Measurements from ENCODE around the gene DMPK. TPM values are rescaled to one million over a fixed set of nuclear protein-coding genes. Genes with fewer than 3 reads are reported as not detected.
"Not testable (repeated sequence)": the region's sequence is repeated elsewhere in the genome, so short reads cannot be mapped to it uniquely, and the experiment has no call there.

DMPK gene
- total RNA-seq, 1 donor = 46.5 TPM

- DNase-seq (ENCODE audit: low read depth) = no peak
- no peak overlapping the region for H3K4me3 ChIP-seq (ENCODE audit: low read depth, low read length)
- TF ChIP-seq, protein P1, sequence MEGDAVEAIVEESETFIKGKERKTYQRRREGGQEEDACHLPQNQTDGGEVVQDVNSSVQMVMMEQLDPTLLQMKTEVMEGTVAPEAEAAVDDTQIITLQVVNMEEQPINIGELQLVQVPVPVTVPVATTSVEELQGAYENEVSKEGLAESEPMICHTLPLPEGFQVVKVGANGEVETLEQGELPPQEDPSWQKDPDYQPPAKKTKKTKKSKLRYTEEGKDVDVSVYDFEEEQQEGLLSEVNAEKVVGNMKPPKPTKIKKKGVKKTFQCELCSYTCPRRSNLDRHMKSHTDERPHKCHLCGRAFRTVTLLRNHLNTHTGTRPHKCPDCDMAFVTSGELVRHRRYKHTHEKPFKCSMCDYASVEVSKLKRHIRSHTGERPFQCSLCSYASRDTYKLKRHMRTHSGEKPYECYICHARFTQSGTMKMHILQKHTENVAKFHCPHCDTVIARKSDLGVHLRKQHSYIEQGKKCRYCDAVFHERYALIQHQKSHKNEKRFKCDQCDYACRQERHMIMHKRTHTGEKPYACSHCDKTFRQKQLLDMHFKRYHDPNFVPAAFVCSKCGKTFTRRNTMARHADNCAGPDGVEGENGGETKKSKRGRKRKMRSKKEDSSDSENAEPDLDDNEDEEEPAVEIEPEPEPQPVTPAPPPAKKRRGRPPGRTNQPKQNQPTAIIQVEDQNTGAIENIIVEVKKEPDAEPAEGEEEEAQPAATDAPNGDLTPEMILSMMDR (IDR thresholded peaks at IDR 0.05; ENCODE audit: insufficient read depth, low read length) = no peak
These were observed 22.1 kb upstream of the DMPK start for GRCh38 chr19:45804140-45804958.

- DNase-seq (ENCODE audit: low read depth) = no peak
- TF ChIP-seq, protein P1 (IDR thresholded peaks at IDR 0.05; ENCODE audit: insufficient read depth, low read length) = no peak
- no peak overlapping the region for H3K4me3 ChIP-seq (ENCODE audit: low read depth, low read length)
These were observed 19.4 kb upstream of the DMPK start for GRCh38 chr19:45801603-45802175.

- no peak overlapping the region for H3K4me3 ChIP-seq (ENCODE audit: low read depth, low read length)
- TF ChIP-seq, protein P1 (IDR thresholded peaks at IDR 0.05; ENCODE audit: insufficient read depth, low read length) = no peak
- peak; percentile 50 for DNase-seq (ENCODE audit: low read depth)
These were observed 17.8 kb upstream of the DMPK start for GRCh38 chr19:45800070-45800553.

DNA sequence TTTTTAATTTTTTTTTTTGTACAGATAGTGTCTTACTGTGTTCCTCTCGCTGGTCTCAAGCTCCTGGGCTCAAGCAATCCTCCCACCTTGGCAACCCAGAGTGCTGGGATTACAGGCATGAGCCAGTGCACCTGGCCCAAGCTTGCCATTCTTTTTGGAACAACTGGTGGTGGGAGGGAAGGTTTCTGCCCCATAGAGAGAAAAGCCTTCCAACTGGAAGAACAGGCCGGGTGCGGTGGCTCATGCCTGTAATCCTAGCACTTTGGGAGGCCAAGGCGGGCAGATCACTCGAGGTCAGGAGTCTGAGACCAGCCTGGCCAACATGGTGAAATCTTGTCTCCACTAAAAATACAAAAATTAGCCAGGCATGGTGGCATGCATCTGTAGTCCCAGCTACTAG is 17.3 kb upstream of the DMPK start:
- DNase-seq (ENCODE audit: low read depth); H3K4me3 ChIP-seq (ENCODE audit: low read depth, low read length): not testable (repeated sequence)

DNA sequence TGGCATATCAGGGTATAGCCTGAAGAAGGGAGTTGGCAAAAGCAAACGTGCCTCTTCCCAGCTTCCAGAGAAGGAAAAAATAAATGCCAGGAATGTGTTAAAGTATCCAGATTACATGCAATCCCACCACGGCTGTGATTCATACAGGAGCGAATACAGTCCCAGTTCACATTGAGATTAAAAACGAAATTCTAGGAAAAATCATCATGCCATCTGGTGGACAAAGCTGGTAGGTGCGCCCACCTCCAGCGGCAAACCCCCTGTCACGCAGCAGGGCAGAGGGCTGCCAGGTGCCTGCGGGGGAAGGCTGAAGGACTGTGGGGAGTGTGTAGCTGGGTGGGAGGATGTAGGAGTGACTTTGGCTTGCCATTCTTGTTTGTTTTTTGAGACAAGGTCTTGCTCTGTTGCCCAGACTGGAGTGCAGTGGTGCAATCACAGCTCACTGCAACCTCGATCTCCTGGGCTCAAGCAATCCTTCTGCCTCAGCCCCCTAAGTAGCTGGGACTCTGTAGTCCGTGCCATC is 16.8 kb upstream of the DMPK start:
- peak; percentile 93 for DNase-seq (ENCODE audit: low read depth)
- H3K4me3 ChIP-seq (ENCODE audit: low read depth, low read length) = no peak overlapping the region
- TF ChIP-seq, protein P1 (IDR thresholded peaks at IDR 0.05; ENCODE audit: insufficient read depth, low read length) = peak; percentile 82

DNA sequence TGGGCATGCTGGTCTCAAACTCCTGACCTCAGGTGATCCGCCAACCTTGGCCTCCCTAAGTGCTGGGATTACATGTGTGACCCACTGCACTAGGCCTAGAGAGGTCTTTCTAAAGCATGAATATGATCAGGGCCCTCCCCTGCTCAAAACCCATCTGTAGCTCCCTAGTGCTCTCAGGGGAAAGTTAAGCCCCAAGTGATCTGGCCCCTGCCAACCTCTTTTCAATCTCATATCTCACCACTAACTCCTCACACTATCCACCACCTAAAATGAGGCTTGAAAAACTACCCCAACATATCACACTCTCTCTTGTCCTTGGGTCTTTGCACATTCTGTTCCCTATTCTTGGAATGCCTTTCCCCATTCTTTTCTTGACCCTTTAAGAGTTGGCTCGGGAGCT is 12.3 kb upstream of the DMPK start:
- no peak for DNase-seq (ENCODE audit: low read depth)
- TF ChIP-seq, protein P1 (IDR thresholded peaks at IDR 0.05; ENCODE audit: insufficient read depth, low read length) = no peak
- H3K4me3 ChIP-seq (ENCODE audit: low read depth, low read length) = no peak overlapping the region

DNA sequence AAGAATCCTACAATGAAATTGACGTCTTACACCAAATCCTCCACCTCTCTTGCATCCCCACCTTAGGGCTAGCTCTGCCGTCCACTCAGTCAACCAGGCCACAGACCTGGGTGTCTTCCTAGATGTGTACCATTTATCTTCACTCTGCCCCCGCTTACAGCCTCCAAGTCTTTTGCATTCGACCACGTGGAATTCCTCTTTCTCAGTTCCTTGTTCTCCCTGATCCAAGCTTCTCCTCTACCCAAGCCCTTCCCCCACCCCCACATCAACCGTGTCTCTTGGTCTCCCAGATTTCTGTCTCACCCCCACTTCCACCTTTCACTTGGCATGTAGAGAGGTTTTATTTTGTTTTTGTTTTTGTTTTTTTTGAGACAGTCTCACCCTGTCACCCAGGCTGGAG is 11.6 kb upstream of the DMPK start:
- H3K4me3 ChIP-seq (ENCODE audit: low read depth, low read length) = no peak overlapping the region
- no peak for DNase-seq (ENCODE audit: low read depth)
- TF ChIP-seq, protein P1 (IDR thresholded peaks at IDR 0.05; ENCODE audit: insufficient read depth, low read length) = no peak
